ENCODE data around the gene PILRA.
"Not testable (repeated sequence)": the region's sequence is repeated elsewhere in the genome, so short reads cannot be mapped to it uniquely, and the experiment has no call there.

PILRA gene

GRCh38 chr7:100381531-100382233 lies 8.4 kb downstream of the PILRA start:
- not testable (repeated sequence) for DNase-seq

GRCh38 chr7:100382234-100382853 lies 9.1 kb downstream of the PILRA start:
- peak in 1 of 5 experiments; percentile 25 for DNase-seq

GRCh38 chr7:100384628-100385294 lies 11.5 kb downstream of the PILRA start:
- no peak for DNase-seq

- DNase-seq: no peak
Observed at GRCh38 chr7:100386940-100387339, 13.7 kb downstream of the PILRA start.

DNA sequence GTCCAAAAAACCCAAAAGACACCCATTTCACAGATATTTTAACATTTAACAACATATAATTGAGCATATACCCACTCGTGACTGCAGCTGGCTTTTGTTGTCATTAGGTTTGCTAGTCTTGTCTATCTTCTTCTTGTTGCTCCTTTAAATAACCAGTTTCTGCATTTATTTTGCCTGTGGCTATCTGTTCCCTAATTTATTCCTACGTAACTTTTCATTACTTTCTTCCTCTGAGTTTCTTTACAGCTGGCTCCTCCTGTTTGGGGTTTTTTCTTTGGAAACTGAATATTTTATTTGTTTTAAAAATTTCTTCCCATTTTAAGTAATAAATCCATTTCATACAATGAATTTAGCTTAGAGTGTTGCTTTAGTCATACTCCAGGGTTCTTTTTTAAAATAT lies 14.4 kb downstream of the PILRA start:
- DNase-seq: no peak

GRCh38 chr7:100389437-100390088 lies 16.3 kb downstream of the PILRA start:
- no peak for DNase-seq

- DNase-seq: no peak
Observed at GRCh38 chr7:100390286-100391009, 17.2 kb downstream of the PILRA start.

GRCh38 chr7:100393233-100393905 lies 20.1 kb downstream of the PILRA start:
- no peak for DNase-seq

GRCh38 chr7:100394077-100394476 lies 20.8 kb downstream of the PILRA start:
- DNase-seq: no peak

DNA sequence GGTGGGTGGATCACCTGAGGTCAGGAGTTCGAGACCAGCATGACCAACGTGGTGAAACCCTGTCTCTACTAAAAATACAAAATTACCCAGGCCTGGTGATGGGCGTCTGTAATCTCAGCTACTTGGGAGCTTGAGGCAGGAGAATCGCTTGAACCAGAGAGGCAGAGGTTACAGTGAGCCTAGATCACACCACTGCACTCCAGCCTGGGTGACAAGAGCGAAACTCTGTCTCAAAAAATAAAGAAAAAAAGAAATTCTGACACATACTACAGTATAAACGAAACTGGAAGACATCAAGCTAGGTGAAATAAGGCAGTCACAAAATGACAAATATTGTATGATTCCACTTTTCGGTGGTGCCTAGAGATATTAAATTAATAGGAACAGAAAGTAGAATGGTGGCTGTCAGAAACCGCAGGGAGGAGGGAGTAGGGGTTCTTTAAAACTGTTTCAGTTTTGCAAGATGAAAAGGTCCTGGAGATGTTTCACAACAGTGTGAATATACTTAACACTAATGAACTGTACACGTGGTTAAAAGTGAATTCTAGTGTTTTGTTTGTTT lies 23.2 kb downstream of the PILRA start:
- peak in 3 of 5 experiments; percentile 40 to 88 (median 41) for DNase-seq

- no peak for DNase-seq
Observed at GRCh38 chr7:100397315-100398081, 24.2 kb downstream of the PILRA start.

DNA sequence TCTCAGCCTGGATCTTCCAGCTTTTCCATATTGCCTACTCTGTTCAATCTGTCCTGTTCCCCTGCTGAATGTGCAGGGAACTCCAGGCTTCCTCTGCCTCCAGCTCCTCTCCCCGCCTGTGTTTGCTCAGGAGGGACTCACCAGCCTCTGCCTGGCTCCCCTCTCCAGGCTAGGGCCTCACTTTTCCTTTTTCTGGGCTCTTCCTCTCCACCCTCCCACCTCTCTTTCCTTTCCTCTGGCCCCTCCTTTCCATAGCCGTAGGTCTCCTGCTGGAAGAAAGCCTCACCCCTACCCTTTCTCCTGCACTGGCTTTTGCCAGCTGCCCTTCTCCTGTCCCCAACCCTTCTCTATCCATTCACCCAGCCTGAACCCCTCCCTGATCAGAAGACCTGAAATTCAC lies 25.0 kb downstream of the PILRA start:
- DNase-seq: no peak

DNA sequence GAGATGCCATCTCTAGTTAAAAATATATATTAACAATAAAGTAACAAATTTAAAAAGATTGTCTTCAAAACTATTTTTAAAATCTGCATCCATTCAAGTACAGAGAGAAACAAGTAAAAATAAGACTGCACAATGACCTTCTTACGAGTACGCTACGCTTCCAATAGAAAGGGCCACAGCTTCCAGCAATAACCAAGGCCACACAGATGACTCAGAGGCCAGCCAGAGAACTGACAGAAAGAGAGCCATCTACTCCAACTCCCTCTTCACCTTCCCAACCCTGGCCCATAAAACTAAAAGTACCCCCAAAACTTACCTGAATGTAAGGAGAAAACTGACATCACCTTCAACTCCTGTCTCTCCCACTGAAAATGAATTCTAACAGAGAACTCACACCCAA lies 26.8 kb downstream of the PILRA start:
- DNase-seq: no peak

DNA sequence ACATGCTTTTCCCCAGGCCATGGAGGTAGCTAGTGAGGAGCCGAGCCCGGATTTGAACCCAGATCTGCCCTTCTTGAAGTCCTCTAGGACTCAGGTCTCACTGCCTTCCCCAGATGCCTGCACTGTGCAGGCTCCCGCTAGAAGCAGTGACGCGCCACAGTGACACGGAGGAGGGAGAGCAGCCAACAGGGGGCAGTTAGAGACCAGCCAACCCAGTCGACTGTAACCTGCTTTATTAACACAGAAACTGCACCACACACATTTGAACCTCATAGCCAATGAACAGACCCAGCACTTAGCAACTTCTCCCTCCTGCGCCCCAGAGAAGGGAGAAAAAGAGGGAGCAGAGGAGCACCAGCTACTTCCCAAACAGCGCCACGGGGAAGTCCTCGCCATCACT lies 27.4 kb downstream of the PILRA start:
- DNase-seq: peak in 1 of 5 experiments; percentile 33

DNA sequence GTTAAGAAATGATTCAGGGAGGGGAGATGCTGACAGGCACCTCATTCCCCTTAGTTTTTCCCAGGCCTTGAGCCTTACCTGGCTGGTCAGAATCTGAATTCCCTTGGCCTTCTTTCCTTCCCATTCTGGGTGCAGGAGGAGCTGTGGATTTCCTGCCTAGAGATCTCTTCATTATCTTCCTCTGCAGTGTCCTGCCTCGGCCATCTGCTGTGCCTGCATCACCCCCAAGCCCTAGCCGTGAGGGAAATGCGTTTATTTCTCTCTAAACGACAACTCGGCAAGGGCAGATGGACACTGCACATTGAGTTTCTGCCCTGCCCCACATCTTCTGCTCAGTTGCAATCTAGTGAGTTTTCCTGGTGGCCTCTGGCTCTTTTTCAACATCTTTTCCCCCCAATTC lies 28.5 kb downstream of the PILRA start:
- DNase-seq: no peak

- DNase-seq: no peak
Observed at GRCh38 chr7:100402241-100402640, 29.0 kb downstream of the PILRA start.

DNA sequence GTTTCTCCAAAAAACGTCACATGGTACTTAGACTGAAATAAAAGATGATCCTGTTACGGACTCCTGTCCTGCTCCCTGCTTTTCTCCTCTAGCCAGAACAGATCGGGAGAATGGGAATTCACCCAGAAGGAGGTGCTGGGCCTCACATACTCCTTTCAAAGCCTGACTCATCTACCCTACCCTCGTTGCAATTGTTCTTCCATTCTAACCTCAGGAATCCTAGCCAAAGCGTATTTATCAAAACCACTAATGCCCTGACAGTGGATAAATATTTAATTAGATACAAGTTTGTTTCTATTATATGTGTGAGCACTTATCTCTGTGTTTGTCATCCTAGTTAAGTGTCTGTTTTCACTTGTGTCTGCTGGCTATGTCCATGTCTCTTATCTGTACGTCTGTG lies 33.5 kb downstream of the PILRA start:
- no peak for DNase-seq

- peak in 2 of 5 experiments; percentile 42 to 70 for DNase-seq
Observed at GRCh38 chr7:100407285-100408180, 34.2 kb downstream of the PILRA start.

- no peak for DNase-seq
Observed at GRCh38 chr7:100411101-100411500, 37.8 kb downstream of the PILRA start.

DNA sequence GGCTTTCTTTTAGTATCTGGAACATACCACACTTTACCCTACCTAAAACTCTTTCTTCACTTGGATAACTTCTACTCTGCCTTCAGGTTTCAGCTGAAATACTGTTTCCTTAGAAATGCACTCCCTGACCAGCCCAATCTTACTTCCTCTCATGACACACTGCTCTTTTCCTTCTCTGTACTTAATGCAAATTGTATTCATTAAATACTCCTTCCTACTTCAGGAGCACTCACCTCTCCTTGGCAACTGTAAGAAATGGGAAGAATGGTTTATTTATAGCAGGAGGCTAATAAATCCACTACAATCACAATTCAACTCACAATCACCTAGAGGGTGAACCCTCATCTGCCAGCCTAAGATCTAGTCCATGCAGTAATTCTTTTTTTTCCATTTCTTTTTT lies 40.1 kb downstream of the PILRA start:
- DNase-seq: no peak

All from T-helper 2 cell (primary cell).